ENCODE results near the gene RMC1.
"Not testable (repeated sequence)": the region's sequence is repeated elsewhere in the genome, so short reads cannot be mapped to it uniquely, and the experiment has no call there.

GRCh38 chr18:23577521-23577920, 74.2 kb downstream of the RMC1 start:
- not testable (repeated sequence) for TF ChIP-seq HNF4G (IDR thresholded peaks at IDR 0.05); YY1 (IDR thresholded peaks at IDR 0.05); CTCF (IDR thresholded peaks at IDR 0.05; ENCODE audit: low read depth, low read length, missing input control); SP1 (IDR thresholded peaks at IDR 0.05); REST (IDR thresholded peaks at IDR 0.05)
